ENCODE data around the gene ZNF518A.

- TF ChIP-seq CTCF (IDR thresholded peaks at IDR 0.05; ENCODE audit: extremely low read depth in 1 of 2, insufficient read depth in 1 of 2, low read depth in 1 of 2, low read length in 2 of 2) (no peak), FOS (IDR thresholded peaks at IDR 0.05; ENCODE audit: borderline replicate concordance, insufficient read depth, low read length) (no peak)
Measured at GRCh38 chr10:96092999-96093767, 36.9 kb upstream of the ZNF518A start.

All from endothelial cell of umbilical vein (primary cell).